PC-9 (cell line): ENCODE measurements around the gene PODXL. TPM values are rescaled to one million over a fixed set of nuclear protein-coding genes. Genes with fewer than 3 reads are reported as not detected.

Source experiments
- BruUV-seq: library from RNA; stranded (reverse); fragments of 400-500 nt; replicated peaks from 2 replicates; lab custom pipeline; 2021; lab: Mats Ljungman, UMichigan
- CTCF ChIA-PET: fragments of 300-600 bp; sonication (Branson Sonifier 250); formaldehyde crosslinking; loops from one replicate; lab custom pipeline; 2022; ENCODE audit warnings: antibody characterized with exemption; lab: Charles Lee
- POLR2A ChIA-PET: fragments of 300-600 bp; sonication (Branson Sonifier 250); formaldehyde crosslinking; loops from one replicate; lab custom pipeline; 2022; ENCODE audit warnings: antibody characterized with exemption; ENCODE audit not compliant: unreplicated experiment; lab: Charles Lee
- DNase-seq, 2 experiments: peaks; one replicate each; pipeline versions ENCODE4 v3.0.0 to v3.0.0-alpha.2; 2015 to 2022; ENCODE audit warnings: mixed read lengths in 1 of 2
- H2AFZ ChIP-seq: fragments of 200-600 bp; sonication (generic); 2 replicates; pipeline ENCODE4 v1.8.1; 2017; ENCODE audit warnings: antibody characterized with exemption
- H3F3A ChIP-seq: fragments of 200-600 bp; sonication (generic); 2 replicates; pipeline ENCODE4 v1.8.1; 2017; ENCODE audit warnings: antibody characterized with exemption, mild to moderate bottlenecking, low read depth; ENCODE audit not compliant: insufficient read depth
- H3K27ac ChIP-seq: fragments of 200-600 bp; sonication (generic); 2 replicates; pipeline ENCODE4 v1.6.1; 2016; ENCODE audit warnings: mixed run types
- H3K27me3 ChIP-seq: fragments of 200-600 bp; sonication (generic); 2 replicates; pipeline ENCODE4 v1.6.1; 2016; ENCODE audit warnings: low read depth, mixed run types; ENCODE audit not compliant: insufficient read depth
- H3K36me3 ChIP-seq: fragments of 200-600 bp; sonication (generic); 2 replicates; pipeline ENCODE4 v1.6.1; 2016; ENCODE audit warnings: low read depth, mixed run types
- H3K4me1 ChIP-seq: fragments of 200-600 bp; sonication (generic); replicated peaks from 2 replicates; pipeline ENCODE4 v1.6.1; 2016; ENCODE audit warnings: mixed run types; ENCODE audit not compliant: insufficient read depth
- H3K4me2 ChIP-seq: fragments of 200-600 bp; sonication (generic); 2 replicates; pipeline ENCODE4 v1.6.1; 2017; ENCODE audit warnings: mixed run types
- H3K4me3 ChIP-seq: fragments of 200-600 bp; sonication (generic); 2 replicates; pipeline ENCODE4 v1.6.1; 2016; ENCODE audit warnings: mixed run types
- H3K79me2 ChIP-seq: fragments of 200-600 bp; sonication (generic); 2 replicates; pipeline ENCODE4 v1.6.1; 2017; ENCODE audit warnings: low read depth, mixed run types
- H3K9me2 ChIP-seq: fragments of 200-600 bp; sonication (generic); 2 replicates; pipeline ENCODE4 v1.8.1; 2017; ENCODE audit warnings: mild to moderate bottlenecking; ENCODE audit not compliant: insufficient read depth
- H3K9me3 ChIP-seq: fragments of 200-600 bp; sonication (generic); 2 replicates; pipeline ENCODE4 v1.8.1; 2016; ENCODE audit warnings: low read depth; ENCODE audit not compliant: insufficient read depth
- H4K20me1 ChIP-seq: fragments of 200-600 bp; sonication (generic); 2 replicates; pipeline ENCODE4 v1.8.1; 2017; ENCODE audit not compliant: insufficient read depth
- EZH2 ChIP-seq: fragments of 200-600 bp; sonication (generic); IDR thresholded peaks from 2 replicates; pipeline ENCODE4 v1.8.0; 2017; ENCODE audit warnings: antibody characterized with exemption, low read depth
- intact Hi-C: fragments of 100-400 bp; cut with micrococcal nuclease; formaldehyde crosslinking; loops from one replicate; pipeline ENCODE4 v1.10.0; 2022; ENCODE audit not compliant: unreplicated experiment
- total RNA-seq: library from RNA; stranded (reverse); gene quantifications from 2 replicates; pipeline ENCODE4 v1.2.3, GENCODE V29; 2021
- TF ChIP-seq, protein P1 (sequence below): fragments of 200-600 bp; sonication (generic); conservative IDR thresholded peaks from 2 replicates; pipeline ENCODE4 v1.6.1; 2017; ENCODE audit warnings: mixed run types, antibody characterized with exemption, mild to moderate bottlenecking, moderate library complexity

The PODXL gene
- total RNA-seq, 1 experiment from 2014 or later, result 75.3 TPM

DNA sequence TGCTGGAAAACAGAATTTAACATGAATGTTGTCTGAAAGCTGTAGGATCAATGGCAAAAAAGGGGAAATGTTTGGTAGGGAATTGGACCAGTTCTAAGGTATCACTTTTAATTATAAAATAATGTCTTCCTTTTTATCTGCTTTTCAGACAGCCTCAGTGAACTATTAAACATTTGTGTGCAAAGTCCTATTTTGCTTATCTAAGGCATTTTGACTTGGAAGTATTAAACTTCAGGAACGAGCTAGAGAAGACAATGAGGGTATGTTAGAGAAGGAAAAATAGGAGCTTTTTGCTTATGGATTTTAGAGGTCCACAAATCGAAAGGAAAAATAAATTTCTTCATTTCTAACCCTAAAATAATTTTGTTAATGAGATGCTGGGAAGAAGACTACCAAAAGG, 63.3 kb downstream of the PODXL start:
- no TSS peak for BruUV-seq
- no peaks in the 10 kb centered on the region; the same call in 1 of the 2 replicates for H4K20me1 ChIP-seq
- no peak overlapping the region for H3K4me2 ChIP-seq
- no peak overlapping the region for H3K4me3 ChIP-seq
- H3K27ac ChIP-seq, result no peak overlapping the region
- DNase-seq, result no peak
- TF ChIP-seq, protein P1, sequence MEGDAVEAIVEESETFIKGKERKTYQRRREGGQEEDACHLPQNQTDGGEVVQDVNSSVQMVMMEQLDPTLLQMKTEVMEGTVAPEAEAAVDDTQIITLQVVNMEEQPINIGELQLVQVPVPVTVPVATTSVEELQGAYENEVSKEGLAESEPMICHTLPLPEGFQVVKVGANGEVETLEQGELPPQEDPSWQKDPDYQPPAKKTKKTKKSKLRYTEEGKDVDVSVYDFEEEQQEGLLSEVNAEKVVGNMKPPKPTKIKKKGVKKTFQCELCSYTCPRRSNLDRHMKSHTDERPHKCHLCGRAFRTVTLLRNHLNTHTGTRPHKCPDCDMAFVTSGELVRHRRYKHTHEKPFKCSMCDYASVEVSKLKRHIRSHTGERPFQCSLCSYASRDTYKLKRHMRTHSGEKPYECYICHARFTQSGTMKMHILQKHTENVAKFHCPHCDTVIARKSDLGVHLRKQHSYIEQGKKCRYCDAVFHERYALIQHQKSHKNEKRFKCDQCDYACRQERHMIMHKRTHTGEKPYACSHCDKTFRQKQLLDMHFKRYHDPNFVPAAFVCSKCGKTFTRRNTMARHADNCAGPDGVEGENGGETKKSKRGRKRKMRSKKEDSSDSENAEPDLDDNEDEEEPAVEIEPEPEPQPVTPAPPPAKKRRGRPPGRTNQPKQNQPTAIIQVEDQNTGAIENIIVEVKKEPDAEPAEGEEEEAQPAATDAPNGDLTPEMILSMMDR, result no peak
- no peak for TF ChIP-seq EZH2
- ChIA-PET POLR2A (no interaction called here), CTCF (interaction anchor here (0.6 to 0.8 kb wide), 2 partner anchors 46 to 171 kb away, joined by 6 to 9 read pairs; no protein-coding TSS in a partner anchor)
- no peaks in the 10 kb centered on the region for H3K27me3 ChIP-seq
- H3F3A ChIP-seq, result peaks cover 25% of the 10 kb centered on the region
- no peaks in the 10 kb centered on the region for H3K9me2 ChIP-seq
- no peaks in the 10 kb centered on the region for H3K9me3 ChIP-seq
- H3K79me2 ChIP-seq, result no peaks in the 10 kb centered on the region
- intact Hi-C loops, result no loop called here
- no peaks in the 10 kb centered on the region for H3K4me1 ChIP-seq
- H3K36me3 ChIP-seq, result 0 out of 2 replicates have a peak, but pooled peaks cover 33% of the 10 kb centered on the region
- no peak overlapping the region for H2AFZ ChIP-seq

DNA sequence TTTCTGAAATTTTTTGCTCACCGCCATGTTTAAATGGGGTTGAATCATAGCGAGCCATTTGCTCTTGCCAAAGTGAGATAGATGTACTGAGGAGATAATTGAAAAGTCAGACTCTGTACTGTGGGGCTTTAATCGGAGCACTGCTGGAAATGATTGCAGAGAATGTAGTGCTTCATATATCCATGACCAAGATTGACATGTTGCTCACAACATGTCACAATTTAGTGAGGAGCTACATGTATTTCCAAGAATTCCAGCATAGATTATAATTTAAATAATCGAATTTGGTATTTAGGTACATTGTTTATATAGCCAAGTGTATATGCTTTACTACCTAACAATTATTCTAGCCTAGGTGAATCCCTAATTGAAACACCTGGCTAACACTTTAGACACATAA, 66.5 kb downstream of the PODXL start:
- Histone ChIP-seq H3K9me3 (no peaks in the 10 kb centered on the region; the same call in 1 of the 2 replicates), H3K36me3 (peaks cover 32% of the 10 kb centered on the region; the same call in 1 of the 2 replicates), H4K20me1 (no peaks in the 10 kb centered on the region; the same call in 1 of the 2 replicates), H3K27me3 (no peaks in the 10 kb centered on the region), H3K4me1 (no peaks in the 10 kb centered on the region), H3K9me2 (no peaks in the 10 kb centered on the region), H3K4me2 (no peak overlapping the region), H3K4me3 (no peak overlapping the region), H3K79me2 (no peaks in the 10 kb centered on the region), H3F3A (peaks cover 14% of the 10 kb centered on the region; the same call in 1 of the 2 replicates), H2AFZ (no peak overlapping the region), H3K27ac (no peak overlapping the region)
- ChIA-PET POLR2A (interaction anchor here (0.5 to 0.6 kb wide), 3 partner anchors 531 to 1977 kb away, joined by 3 to 9 read pairs (median 6); no protein-coding TSS in a partner anchor), CTCF (no interaction called here)
- BruUV-seq, result no TSS peak
- intact Hi-C loops, result no loop called here
- TF ChIP-seq, protein P1, result no peak
- no peak for TF ChIP-seq EZH2
- DNase-seq, result no peak

DNA sequence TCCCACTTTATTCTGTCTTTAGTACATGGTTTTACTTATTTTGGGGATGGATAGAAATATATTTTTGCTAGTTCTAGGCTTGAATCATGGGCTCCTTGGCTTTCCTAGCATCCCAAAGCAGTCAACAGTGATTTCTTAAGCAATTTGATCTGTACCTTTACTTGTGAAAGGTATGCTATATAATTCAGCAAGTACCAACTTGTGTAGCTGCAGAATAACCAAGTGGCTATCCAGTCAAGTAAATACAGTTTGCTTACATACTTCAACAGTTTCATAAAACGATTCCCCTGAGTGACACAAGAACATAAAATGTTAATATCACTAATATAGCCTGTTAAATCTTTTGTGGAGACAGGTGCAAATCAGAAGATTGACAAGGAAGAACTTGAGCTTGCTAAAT, 67.2 kb downstream of the PODXL start:
- Histone ChIP-seq H3F3A (peaks cover 13% of the 10 kb centered on the region; the same call in 1 of the 2 replicates), H3K27ac (no peak overlapping the region), H3K36me3 (peaks cover 27% of the 10 kb centered on the region; the same call in 1 of the 2 replicates), H3K4me2 (no peak overlapping the region), H3K4me1 (no peaks in the 10 kb centered on the region), H3K79me2 (no peaks in the 10 kb centered on the region), H3K9me2 (no peaks in the 10 kb centered on the region), H3K4me3 (no peak overlapping the region), H2AFZ (no peak overlapping the region), H4K20me1 (no peaks in the 10 kb centered on the region; the same call in 1 of the 2 replicates), H3K27me3 (no peaks in the 10 kb centered on the region), H3K9me3 (no peaks in the 10 kb centered on the region; the same call in 1 of the 2 replicates)
- DNase-seq, result no peak
- ChIA-PET POLR2A (interaction anchor here (0.6 kb wide), 1 partner anchor 242 kb away, joined by 3 read pairs; no protein-coding TSS in a partner anchor), CTCF (interaction anchor here (0.5 kb wide), 1 partner anchor 52 kb away, joined by 3 read pairs; no protein-coding TSS in a partner anchor)
- TF ChIP-seq, protein P1, result no peak
- no peak for TF ChIP-seq EZH2
- no TSS peak for BruUV-seq
- intact Hi-C loops, result no loop called here
